ENCODE results near the gene PI4KB.

The PI4KB gene

DNA sequence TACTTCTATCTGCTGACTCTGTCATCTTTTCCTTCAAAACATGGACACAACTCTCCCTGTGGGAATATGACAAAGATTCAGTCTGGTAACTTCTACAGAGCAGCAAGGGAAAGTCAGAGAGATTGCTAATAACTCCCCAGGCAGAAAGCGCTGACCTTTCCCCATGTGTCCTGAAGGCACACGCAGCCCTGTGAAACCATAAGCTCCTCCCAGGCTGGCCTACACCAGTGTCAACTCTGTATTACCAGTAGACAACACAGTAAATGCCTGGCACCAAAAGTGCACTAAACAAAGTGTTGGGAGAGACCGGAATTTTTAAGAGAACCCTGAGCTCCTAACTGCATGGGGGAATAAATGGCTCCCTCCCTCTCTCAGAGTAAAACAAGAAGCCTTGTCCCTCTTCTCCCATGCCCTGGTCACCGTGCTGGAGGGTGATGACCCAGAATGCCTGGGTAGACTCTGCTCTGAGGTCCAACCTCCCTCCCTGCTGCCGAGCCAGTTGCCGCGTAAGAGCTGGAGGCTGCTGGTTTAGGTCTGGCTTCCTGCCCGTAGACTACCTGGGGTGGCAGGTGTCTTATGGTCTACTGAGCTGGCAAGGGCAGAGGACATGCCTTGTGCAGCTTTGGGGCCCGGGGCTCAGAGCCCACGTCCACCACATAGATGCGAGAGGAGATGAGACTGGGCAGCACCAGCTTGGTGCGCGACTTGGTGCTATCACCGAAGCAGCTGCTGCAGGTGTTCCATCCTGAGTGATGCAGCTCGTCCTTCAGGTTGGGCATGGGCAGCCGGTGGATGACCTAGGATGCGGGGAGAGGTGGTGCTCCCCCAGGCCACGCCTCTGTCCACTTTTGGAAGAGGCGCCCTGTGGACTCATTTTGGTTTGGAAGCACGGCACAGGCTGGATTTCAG is 41.4 kb upstream of the PI4KB start:
- H3K23ac ChIP-seq (ENCODE audit: low read length in 2 of 2) = peak overlapping the region in 1 of 2 experiments; percentile 87
- no peaks in the 10 kb centered on the region for H3K27me3 ChIP-seq (ENCODE audit: control insufficient read depth in 1 of 2, insufficient read depth in 1 of 2, low read length in 2 of 2)
- H2BK120ac ChIP-seq (ENCODE audit: low read depth, low read length) = no peak overlapping the region
- no peak overlapping the region for H4K91ac ChIP-seq (ENCODE audit: low read length)
- H3K9ac ChIP-seq (ENCODE audit: low read length) = no peak overlapping the region
- H3K18ac ChIP-seq (ENCODE audit: low read depth in 1 of 2, low read length in 2 of 2) = no peak overlapping the region
- no peak overlapping the region for H3K4me3 ChIP-seq (ENCODE audit: insufficient read depth in 1 of 2, low read depth in 1 of 2, low read length in 2 of 2)
- no peak overlapping the region for H2AK5ac ChIP-seq (ENCODE audit: low read length, severe bottlenecking)
- H3K9me3 ChIP-seq (ENCODE audit: control insufficient read depth, low read length) = no peaks in the 10 kb centered on the region
- no peak overlapping the region for H2AFZ ChIP-seq (ENCODE audit: low read depth, low read length)
- H2BK5ac ChIP-seq (ENCODE audit: low read depth, low read length, poor library complexity, severe bottlenecking) = no peak overlapping the region
- H3K36me3 ChIP-seq (ENCODE audit: control insufficient read depth in 1 of 2, insufficient read depth in 2 of 2, low read depth in 1 of 2, low read length in 2 of 2) = peaks cover 36 to 56% of the 10 kb centered on the region in 2 experiments
- H3K79me1 ChIP-seq (replicated peaks; ENCODE audit: low read length, poor library complexity, severe bottlenecking) = peaks cover 6% of the 10 kb centered on the region
- peak overlapping the region in 1 of 2 experiments; percentile 22 for H3K14ac ChIP-seq (ENCODE audit: low read length in 2 of 2)
- peaks cover 20% of the 10 kb centered on the region for H3K4me1 ChIP-seq (ENCODE audit: control insufficient read depth, insufficient read depth, low read depth, low read length)
- H2BK15ac ChIP-seq (ENCODE audit: low read depth, poor library complexity, severe bottlenecking) = no peak overlapping the region
- H3K4ac ChIP-seq (ENCODE audit: low read depth in 1 of 2, low read length in 2 of 2) = no peak overlapping the region
- H3K4me2 ChIP-seq (ENCODE audit: low read length, poor library complexity, severe bottlenecking) = no peak overlapping the region
- H3K27ac ChIP-seq (ENCODE audit: low read length, poor library complexity, severe bottlenecking) = no peak overlapping the region
- no peak overlapping the region for H2BK12ac ChIP-seq (ENCODE audit: low read length in 2 of 2)
- 91% methylated on average over 20 of the region's 20 CpGs for WGBS
- no peak overlapping the region for H4K8ac ChIP-seq (ENCODE audit: low read length)
- DNase-seq = no peak

DNA sequence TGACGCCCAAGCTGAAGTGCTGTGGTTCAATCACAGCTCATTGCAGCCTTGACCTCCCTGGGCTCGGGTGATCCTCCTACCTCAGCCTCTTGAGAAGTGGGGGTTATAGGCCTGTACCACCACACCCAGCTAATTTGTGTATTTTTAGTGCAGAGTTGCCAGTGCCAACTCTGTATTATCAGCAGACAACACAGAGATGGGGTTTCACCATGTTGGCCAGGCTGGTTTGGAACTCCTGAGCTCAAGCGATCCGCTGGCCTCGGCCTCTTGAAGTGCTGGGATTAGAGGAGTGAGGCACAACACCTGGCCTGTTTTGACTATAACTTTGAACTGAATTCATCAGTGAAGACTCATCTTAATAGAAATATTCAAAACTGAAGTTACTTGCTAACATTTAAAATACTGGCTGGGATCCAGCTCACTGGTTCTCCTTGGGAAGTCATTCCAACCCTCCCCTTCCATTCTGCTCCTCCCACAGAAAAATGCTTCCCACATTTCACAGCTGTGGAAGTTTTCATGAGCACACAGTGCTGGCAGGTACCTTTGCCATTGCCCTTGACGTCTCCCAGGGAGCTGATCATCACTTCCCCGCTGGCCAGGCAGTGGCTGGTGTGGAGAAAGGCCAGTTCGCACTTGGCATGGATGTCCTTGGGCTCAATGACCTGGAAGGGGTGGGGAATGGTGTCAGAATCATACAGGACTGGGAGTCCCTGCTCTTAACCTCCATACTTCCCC is 40.6 kb upstream of the PI4KB start:
- Histone ChIP-seq H2BK15ac (ENCODE audit: low read depth, poor library complexity, severe bottlenecking) (no peak overlapping the region), H3K4me3 (ENCODE audit: insufficient read depth in 1 of 2, low read depth in 1 of 2, low read length in 2 of 2) (no peak overlapping the region), H2BK120ac (ENCODE audit: low read depth, low read length) (no peak overlapping the region), H3K4ac (ENCODE audit: low read depth in 1 of 2, low read length in 2 of 2) (no peak overlapping the region), H2AFZ (ENCODE audit: low read depth, low read length) (no peak overlapping the region), H3K14ac (ENCODE audit: low read length in 2 of 2) (no peak overlapping the region), H2BK12ac (ENCODE audit: low read length in 2 of 2) (no peak overlapping the region), H3K18ac (ENCODE audit: low read depth in 1 of 2, low read length in 2 of 2) (no peak overlapping the region), H3K23ac (ENCODE audit: low read length in 2 of 2) (no peak overlapping the region), H3K27me3 (ENCODE audit: control insufficient read depth in 1 of 2, insufficient read depth in 1 of 2, low read length in 2 of 2) (no peaks in the 10 kb centered on the region), H3K4me2 (ENCODE audit: low read length, poor library complexity, severe bottlenecking) (no peak overlapping the region), H3K9ac (ENCODE audit: low read length) (no peak overlapping the region), H4K91ac (ENCODE audit: low read length) (no peak overlapping the region), H3K4me1 (ENCODE audit: control insufficient read depth, insufficient read depth, low read depth, low read length) (peaks cover 20% of the 10 kb centered on the region), H4K8ac (ENCODE audit: low read length) (no peak overlapping the region), H3K79me1 (replicated peaks; ENCODE audit: low read length, poor library complexity, severe bottlenecking) (peaks cover 6% of the 10 kb centered on the region), H3K27ac (ENCODE audit: low read length, poor library complexity, severe bottlenecking) (no peak overlapping the region), H3K9me3 (ENCODE audit: control insufficient read depth, low read length) (no peaks in the 10 kb centered on the region), H2BK5ac (ENCODE audit: low read depth, low read length, poor library complexity, severe bottlenecking) (no peak overlapping the region), H3K36me3 (ENCODE audit: control insufficient read depth in 1 of 2, insufficient read depth in 2 of 2, low read depth in 1 of 2, low read length in 2 of 2) (peaks cover 36 to 61% of the 10 kb centered on the region in 2 experiments), H2AK5ac (ENCODE audit: low read length, severe bottlenecking) (no peak overlapping the region)
- 91% methylated on average over 4 of the region's 8 CpGs for WGBS
- no peak for DNase-seq

DNA sequence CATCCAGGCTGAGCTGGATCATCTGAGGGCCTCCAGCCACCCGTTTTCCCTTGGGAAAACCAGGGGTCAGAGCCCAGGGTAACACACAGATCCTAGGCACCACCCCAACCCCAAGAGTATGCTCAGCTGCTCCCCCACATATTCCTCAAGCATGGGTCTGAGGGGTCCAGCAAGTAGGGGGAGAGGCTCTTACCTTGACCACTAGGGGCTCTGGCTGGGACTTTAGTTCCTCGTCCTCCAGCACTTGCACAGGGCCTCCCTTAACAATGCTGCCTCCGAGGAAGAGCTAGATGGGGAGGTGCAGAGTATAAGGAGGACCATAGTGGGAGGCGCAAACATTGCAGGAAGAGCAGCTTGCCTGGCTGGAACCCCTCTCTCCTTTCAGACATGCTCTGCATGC is 37.8 kb upstream of the PI4KB start:
- no peak for DNase-seq
- Histone ChIP-seq H3K4me3 (ENCODE audit: insufficient read depth in 1 of 2, low read depth in 1 of 2, low read length in 2 of 2) (no peak overlapping the region), H2BK120ac (ENCODE audit: low read depth, low read length) (no peak overlapping the region), H2AK5ac (ENCODE audit: low read length, severe bottlenecking) (no peak overlapping the region), H2BK5ac (ENCODE audit: low read depth, low read length, poor library complexity, severe bottlenecking) (no peak overlapping the region), H4K8ac (ENCODE audit: low read length) (no peak overlapping the region), H3K79me1 (replicated peaks; ENCODE audit: low read length, poor library complexity, severe bottlenecking) (peaks cover 2% of the 10 kb centered on the region), H4K91ac (ENCODE audit: low read length) (no peak overlapping the region), H3K23ac (ENCODE audit: low read length in 2 of 2) (no peak overlapping the region), H3K27me3 (ENCODE audit: control insufficient read depth in 1 of 2, insufficient read depth in 1 of 2, low read length in 2 of 2) (no peaks in the 10 kb centered on the region), H3K9me3 (ENCODE audit: control insufficient read depth, low read length) (no peaks in the 10 kb centered on the region), H3K9ac (ENCODE audit: low read length) (no peak overlapping the region), H3K14ac (ENCODE audit: low read length in 2 of 2) (no peak overlapping the region), H3K27ac (ENCODE audit: low read length, poor library complexity, severe bottlenecking) (no peak overlapping the region), H2BK15ac (ENCODE audit: low read depth, poor library complexity, severe bottlenecking) (no peak overlapping the region), H3K18ac (ENCODE audit: low read depth in 1 of 2, low read length in 2 of 2) (no peak overlapping the region), H3K36me3 (ENCODE audit: control insufficient read depth in 1 of 2, insufficient read depth in 2 of 2, low read depth in 1 of 2, low read length in 2 of 2) (peaks cover 36 to 61% of the 10 kb centered on the region in 2 experiments), H3K4ac (ENCODE audit: low read depth in 1 of 2, low read length in 2 of 2) (no peak overlapping the region), H2BK12ac (ENCODE audit: low read length in 2 of 2) (no peak overlapping the region), H3K4me1 (ENCODE audit: control insufficient read depth, insufficient read depth, low read depth, low read length) (peaks cover 3% of the 10 kb centered on the region), H3K4me2 (ENCODE audit: low read length, poor library complexity, severe bottlenecking) (no peak overlapping the region), H2AFZ (ENCODE audit: low read depth, low read length) (no peak overlapping the region)
- 83% methylated on average over 3 of the region's 4 CpGs for WGBS
